Ishikawa (cell line): ENCODE measurements around the gene ARHGAP26.

ENCODE experiments used
- CEBPB ChIP-seq: IDR thresholded peaks from 2 replicates; pipeline ENCODE4 v1.6.1; 2012
- CREB1 ChIP-seq: IDR thresholded peaks from 2 replicates; pipeline ENCODE4 v1.6.1; 2012; ENCODE audit warnings: low read depth
- EGR1 ChIP-seq: IDR thresholded peaks from 2 replicates; pipeline ENCODE4 v1.6.1; 2012
- EP300 ChIP-seq: IDR thresholded peaks from 2 replicates; pipeline ENCODE4 v1.6.1; 2012; ENCODE audit warnings: borderline replicate concordance
- FOXM1 ChIP-seq: IDR thresholded peaks from 2 replicates; pipeline ENCODE4 v1.6.1; 2012; ENCODE audit warnings: low read depth, borderline replicate concordance
- MAX ChIP-seq: IDR thresholded peaks from 2 replicates; pipeline ENCODE4 v1.6.1; 2012
- NFIC ChIP-seq: IDR thresholded peaks from 2 replicates; pipeline ENCODE4 v1.6.1; 2012
- RAD21 ChIP-seq: IDR thresholded peaks from 2 replicates; pipeline ENCODE4 v1.6.1; 2012; ENCODE audit warnings: low read depth
- REST ChIP-seq: IDR thresholded peaks from 2 replicates; pipeline ENCODE4 v1.6.1; 2012; ENCODE audit warnings: low read depth, mild to moderate bottlenecking
- TAF1 ChIP-seq: IDR thresholded peaks from 2 replicates; pipeline ENCODE4 v1.6.1; 2012; ENCODE audit warnings: low read depth, mild to moderate bottlenecking
- TCF12 ChIP-seq: IDR thresholded peaks from 2 replicates; pipeline ENCODE4 v1.6.1; 2012; ENCODE audit warnings: low read depth
- TEAD4 ChIP-seq: IDR thresholded peaks from 2 replicates; pipeline ENCODE4 v1.6.1; 2012
- YY1 ChIP-seq: IDR thresholded peaks from 2 replicates; pipeline ENCODE4 v1.6.1; 2012; ENCODE audit warnings: low read depth
- ZBTB7A ChIP-seq: IDR thresholded peaks from 2 replicates; pipeline ENCODE4 v1.6.1; 2012; ENCODE audit warnings: low read depth
- TF ChIP-seq, protein P1 (sequence below): IDR thresholded peaks from 2 replicates; pipeline ENCODE4 v1.6.1; 2012

The ARHGAP26 gene

DNA sequence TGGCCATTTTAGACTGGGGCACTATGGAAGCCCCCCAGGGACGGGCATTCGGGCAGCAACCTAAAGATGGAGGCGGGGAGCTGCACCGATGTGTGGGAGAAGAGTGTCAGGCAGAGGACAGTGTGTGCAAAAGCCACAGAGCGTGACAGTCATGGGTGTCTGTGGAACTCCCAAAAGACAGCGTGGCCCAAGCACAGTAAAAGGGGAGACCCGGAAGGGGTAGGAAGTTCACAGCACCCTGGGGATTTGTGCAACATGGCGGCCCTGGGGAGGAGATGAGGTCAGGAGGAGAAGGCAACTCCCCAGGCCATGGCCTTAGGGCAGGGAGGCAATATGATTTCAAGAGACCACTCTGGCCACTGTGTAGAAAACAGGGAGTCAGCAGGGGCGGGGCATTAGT lies 45.4 kb upstream of the ARHGAP26 start:
- TF ChIP-seq REST (no peak), ZBTB7A (no peak), EP300 (no peak), TEAD4 (no peak), MAX (no peak), CEBPB (no peak), TCF12 (no peak), TAF1 (no peak), EGR1 (no peak), RAD21 (no peak), FOXM1 (no peak), YY1 (no peak), CREB1 (no peak)

GRCh38 chr5:142725231-142726187 lies 44.7 kb upstream of the ARHGAP26 start:
- no peak for TF ChIP-seq TAF1
- no peak for TF ChIP-seq ZBTB7A
- TF ChIP-seq, protein P1, sequence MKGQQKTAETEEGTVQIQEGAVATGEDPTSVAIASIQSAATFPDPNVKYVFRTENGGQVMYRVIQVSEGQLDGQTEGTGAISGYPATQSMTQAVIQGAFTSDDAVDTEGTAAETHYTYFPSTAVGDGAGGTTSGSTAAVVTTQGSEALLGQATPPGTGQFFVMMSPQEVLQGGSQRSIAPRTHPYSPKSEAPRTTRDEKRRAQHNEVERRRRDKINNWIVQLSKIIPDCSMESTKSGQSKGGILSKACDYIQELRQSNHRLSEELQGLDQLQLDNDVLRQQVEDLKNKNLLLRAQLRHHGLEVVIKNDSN = no peak
- no peak for TF ChIP-seq REST
- TF ChIP-seq TCF12 = no peak
- TF ChIP-seq YY1 = no peak
- TF ChIP-seq NFIC = no peak
- TF ChIP-seq EGR1 = no peak
- TF ChIP-seq CREB1 = no peak
- no peak for TF ChIP-seq RAD21
- no peak for TF ChIP-seq CEBPB
- no peak for TF ChIP-seq MAX
- TF ChIP-seq TEAD4 = no peak
- no peak for TF ChIP-seq FOXM1

DNA sequence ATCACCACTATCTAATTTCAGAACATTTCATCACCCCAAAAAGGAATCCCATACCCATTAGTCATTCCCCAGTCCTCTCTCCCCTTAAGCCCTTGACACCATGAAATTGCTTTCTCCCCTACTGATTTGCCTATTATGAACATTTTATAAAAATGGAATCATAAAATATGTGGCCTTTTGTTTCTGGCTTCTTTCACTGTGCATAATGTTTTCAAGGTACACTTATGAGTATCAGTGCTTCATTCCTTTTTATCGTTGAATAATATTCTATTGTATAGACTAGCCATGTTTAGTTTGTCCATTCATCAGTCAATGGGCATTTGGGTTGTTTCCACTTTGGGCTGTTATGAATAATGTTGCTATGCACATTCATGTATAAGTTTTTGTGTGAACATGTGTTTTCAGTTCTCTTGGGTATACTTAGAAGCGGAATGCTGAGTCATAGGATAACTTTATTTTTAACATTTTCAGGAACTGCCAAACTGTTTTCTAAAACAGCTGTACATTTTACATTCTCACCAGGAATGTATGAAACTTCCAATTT lies 43.9 kb upstream of the ARHGAP26 start:
- no peak for TF ChIP-seq MAX
- TF ChIP-seq, protein P1 = no peak
- TF ChIP-seq NFIC = no peak
- no peak for TF ChIP-seq TEAD4
- TF ChIP-seq EP300 = no peak
- no peak for TF ChIP-seq REST
- TF ChIP-seq RAD21 = no peak

DNA sequence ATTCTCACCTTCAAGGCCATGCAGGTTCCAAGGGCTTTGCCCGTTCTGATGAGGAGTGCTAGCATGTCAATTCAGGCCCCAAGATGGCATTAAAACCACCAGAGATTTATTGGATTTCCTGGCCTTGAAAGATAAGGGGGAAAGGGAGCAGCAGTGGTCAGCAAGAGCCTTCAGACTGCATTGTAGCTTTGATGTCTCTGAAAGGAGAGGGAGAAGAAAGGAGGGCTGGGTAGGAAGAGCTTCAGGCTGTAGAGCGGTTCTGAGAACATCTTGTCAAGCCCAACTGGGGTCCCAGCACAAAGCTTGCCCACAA lies 42.5 kb upstream of the ARHGAP26 start:
- TF ChIP-seq CREB1 = no peak
- TF ChIP-seq RAD21 = no peak
- no peak for TF ChIP-seq EP300
- no peak for TF ChIP-seq TEAD4
- no peak for TF ChIP-seq REST
- no peak for TF ChIP-seq TCF12
